ENCODE results near the gene MAML3.

Gene MAML3

GRCh38 chr4:139972305-139972704, 181.7 kb downstream of the MAML3 start:
- Histone ChIP-seq H3K4ac (ENCODE audit: low read depth in 1 of 2, low read length in 2 of 2) (no peak overlapping the region), H4K91ac (ENCODE audit: low read length) (no peak overlapping the region), H3K27ac (ENCODE audit: low read length, poor library complexity, severe bottlenecking) (no peak overlapping the region), H4K8ac (ENCODE audit: low read length) (no peak overlapping the region), H3K18ac (ENCODE audit: low read depth in 1 of 2, low read length in 2 of 2) (no peak overlapping the region), H3K36me3 (ENCODE audit: control insufficient read depth in 1 of 2, insufficient read depth in 2 of 2, low read depth in 1 of 2, low read length in 2 of 2) (no peaks in the 10 kb centered on the region), H3K27me3 (ENCODE audit: control insufficient read depth in 1 of 2, insufficient read depth in 1 of 2, low read length in 2 of 2) (no peaks in the 10 kb centered on the region), H2BK15ac (ENCODE audit: low read depth, poor library complexity, severe bottlenecking) (no peak overlapping the region), H3K9ac (ENCODE audit: low read length) (no peak overlapping the region), H3K4me2 (ENCODE audit: low read length, poor library complexity, severe bottlenecking) (no peak overlapping the region), H2BK5ac (ENCODE audit: low read depth, low read length, poor library complexity, severe bottlenecking) (no peak overlapping the region), H3K4me3 (ENCODE audit: insufficient read depth in 1 of 2, low read depth in 1 of 2, low read length in 2 of 2) (no peak overlapping the region), H3K4me1 (ENCODE audit: control insufficient read depth, insufficient read depth, low read depth, low read length) (no peaks in the 10 kb centered on the region), H2BK120ac (ENCODE audit: low read depth, low read length) (no peak overlapping the region), H3K23ac (ENCODE audit: low read length in 2 of 2) (no peak overlapping the region), H2BK12ac (ENCODE audit: low read length in 2 of 2) (no peak overlapping the region), H2AFZ (ENCODE audit: low read depth, low read length) (no peak overlapping the region), H3K14ac (ENCODE audit: low read length in 2 of 2) (no peak overlapping the region), H3K79me1 (replicated peaks; ENCODE audit: low read length, poor library complexity, severe bottlenecking) (peaks cover 12% of the 10 kb centered on the region), H3K9me3 (ENCODE audit: control insufficient read depth, low read length) (no peaks in the 10 kb centered on the region), H2AK5ac (ENCODE audit: low read length, severe bottlenecking) (no peak overlapping the region)
- no peak for DNase-seq

GRCh38 chr4:139971111-139971510, 182.9 kb downstream of the MAML3 start:
- no peak overlapping the region for H2BK5ac ChIP-seq (ENCODE audit: low read depth, low read length, poor library complexity, severe bottlenecking)
- H3K4me3 ChIP-seq (ENCODE audit: insufficient read depth in 1 of 2, low read depth in 1 of 2, low read length in 2 of 2) = no peak overlapping the region
- H3K4me2 ChIP-seq (ENCODE audit: low read length, poor library complexity, severe bottlenecking) = no peak overlapping the region
- no peak overlapping the region for H3K18ac ChIP-seq (ENCODE audit: low read depth in 1 of 2, low read length in 2 of 2)
- H2BK120ac ChIP-seq (ENCODE audit: low read depth, low read length) = no peak overlapping the region
- H2BK15ac ChIP-seq (ENCODE audit: low read depth, poor library complexity, severe bottlenecking) = no peak overlapping the region
- WGBS = 63% methylated on average over 1 of the region's 1 CpG
- no peak overlapping the region for H3K4ac ChIP-seq (ENCODE audit: low read depth in 1 of 2, low read length in 2 of 2)
- no peak overlapping the region for H3K14ac ChIP-seq (ENCODE audit: low read length in 2 of 2)
- no peak overlapping the region for H2AFZ ChIP-seq (ENCODE audit: low read depth, low read length)
- no peak overlapping the region for H3K23ac ChIP-seq (ENCODE audit: low read length in 2 of 2)
- H3K27me3 ChIP-seq (ENCODE audit: control insufficient read depth in 1 of 2, insufficient read depth in 1 of 2, low read length in 2 of 2) = no peaks in the 10 kb centered on the region
- DNase-seq = no peak
- no peak overlapping the region for H4K91ac ChIP-seq (ENCODE audit: low read length)
- no peaks in the 10 kb centered on the region for H3K36me3 ChIP-seq (ENCODE audit: control insufficient read depth in 1 of 2, insufficient read depth in 2 of 2, low read depth in 1 of 2, low read length in 2 of 2)
- peaks cover 12% of the 10 kb centered on the region for H3K79me1 ChIP-seq (replicated peaks; ENCODE audit: low read length, poor library complexity, severe bottlenecking)
- H3K4me1 ChIP-seq (ENCODE audit: control insufficient read depth, insufficient read depth, low read depth, low read length) = no peaks in the 10 kb centered on the region
- no peak overlapping the region for H3K27ac ChIP-seq (ENCODE audit: low read length, poor library complexity, severe bottlenecking)
- H2AK5ac ChIP-seq (ENCODE audit: low read length, severe bottlenecking) = no peak overlapping the region
- no peaks in the 10 kb centered on the region for H3K9me3 ChIP-seq (ENCODE audit: control insufficient read depth, low read length)
- H3K9ac ChIP-seq (ENCODE audit: low read length) = no peak overlapping the region
- H2BK12ac ChIP-seq (ENCODE audit: low read length in 2 of 2) = no peak overlapping the region
- no peak overlapping the region for H4K8ac ChIP-seq (ENCODE audit: low read length)

GRCh38 chr4:139969635-139970266, 184.2 kb downstream of the MAML3 start:
- no peak for DNase-seq
- no peak overlapping the region for H3K14ac ChIP-seq (ENCODE audit: low read length in 2 of 2)
- no peak overlapping the region for H3K27ac ChIP-seq (ENCODE audit: low read length, poor library complexity, severe bottlenecking)
- H3K9me3 ChIP-seq (ENCODE audit: control insufficient read depth, low read length) = no peaks in the 10 kb centered on the region
- H2BK12ac ChIP-seq (ENCODE audit: low read length in 2 of 2) = no peak overlapping the region
- peaks cover 8% of the 10 kb centered on the region for H3K79me1 ChIP-seq (replicated peaks; ENCODE audit: low read length, poor library complexity, severe bottlenecking)
- 82% methylated on average over 4 of the region's 7 CpGs for WGBS
- no peak overlapping the region for H3K4ac ChIP-seq (ENCODE audit: low read depth in 1 of 2, low read length in 2 of 2)
- no peak overlapping the region for H3K9ac ChIP-seq (ENCODE audit: low read length)
- H3K4me3 ChIP-seq (ENCODE audit: insufficient read depth in 1 of 2, low read depth in 1 of 2, low read length in 2 of 2) = no peak overlapping the region
- H2AK5ac ChIP-seq (ENCODE audit: low read length, severe bottlenecking) = no peak overlapping the region
- H3K4me1 ChIP-seq (ENCODE audit: control insufficient read depth, insufficient read depth, low read depth, low read length) = no peaks in the 10 kb centered on the region
- no peak overlapping the region for H2BK5ac ChIP-seq (ENCODE audit: low read depth, low read length, poor library complexity, severe bottlenecking)
- H3K4me2 ChIP-seq (ENCODE audit: low read length, poor library complexity, severe bottlenecking) = no peak overlapping the region
- no peak overlapping the region for H4K8ac ChIP-seq (ENCODE audit: low read length)
- H2BK120ac ChIP-seq (ENCODE audit: low read depth, low read length) = no peak overlapping the region
- no peaks in the 10 kb centered on the region for H3K36me3 ChIP-seq (ENCODE audit: control insufficient read depth in 1 of 2, insufficient read depth in 2 of 2, low read depth in 1 of 2, low read length in 2 of 2)
- no peak overlapping the region for H4K91ac ChIP-seq (ENCODE audit: low read length)
- no peak overlapping the region for H3K23ac ChIP-seq (ENCODE audit: low read length in 2 of 2)
- no peak overlapping the region for H2BK15ac ChIP-seq (ENCODE audit: low read depth, poor library complexity, severe bottlenecking)
- no peak overlapping the region for H3K18ac ChIP-seq (ENCODE audit: low read depth in 1 of 2, low read length in 2 of 2)
- no peak overlapping the region for H2AFZ ChIP-seq (ENCODE audit: low read depth, low read length)
- H3K27me3 ChIP-seq (ENCODE audit: control insufficient read depth in 1 of 2, insufficient read depth in 1 of 2, low read length in 2 of 2) = no peaks in the 10 kb centered on the region

GRCh38 chr4:139968831-139969230, 185.2 kb downstream of the MAML3 start:
- Histone ChIP-seq H3K79me1 (replicated peaks; ENCODE audit: low read length, poor library complexity, severe bottlenecking) (peaks cover 7% of the 10 kb centered on the region), H2BK120ac (ENCODE audit: low read depth, low read length) (no peak overlapping the region), H3K4me2 (ENCODE audit: low read length, poor library complexity, severe bottlenecking) (no peak overlapping the region), H2AK5ac (ENCODE audit: low read length, severe bottlenecking) (no peak overlapping the region), H2BK5ac (ENCODE audit: low read depth, low read length, poor library complexity, severe bottlenecking) (no peak overlapping the region), H4K8ac (ENCODE audit: low read length) (peak overlapping the region; percentile 4), H3K4me3 (ENCODE audit: insufficient read depth in 1 of 2, low read depth in 1 of 2, low read length in 2 of 2) (no peak overlapping the region), H2BK12ac (ENCODE audit: low read length in 2 of 2) (no peak overlapping the region), H3K36me3 (ENCODE audit: control insufficient read depth in 1 of 2, insufficient read depth in 2 of 2, low read depth in 1 of 2, low read length in 2 of 2) (no peaks in the 10 kb centered on the region), H3K14ac (ENCODE audit: low read length in 2 of 2) (peak overlapping the region in 1 of 2 experiments; percentile 11), H3K23ac (ENCODE audit: low read length in 2 of 2) (no peak overlapping the region), H4K91ac (ENCODE audit: low read length) (no peak overlapping the region), H3K4ac (ENCODE audit: low read depth in 1 of 2, low read length in 2 of 2) (no peak overlapping the region), H3K27me3 (ENCODE audit: control insufficient read depth in 1 of 2, insufficient read depth in 1 of 2, low read length in 2 of 2) (no peaks in the 10 kb centered on the region), H3K27ac (ENCODE audit: low read length, poor library complexity, severe bottlenecking) (no peak overlapping the region), H2AFZ (ENCODE audit: low read depth, low read length) (no peak overlapping the region), H3K9me3 (ENCODE audit: control insufficient read depth, low read length) (no peaks in the 10 kb centered on the region), H3K18ac (ENCODE audit: low read depth in 1 of 2, low read length in 2 of 2) (no peak overlapping the region), H2BK15ac (ENCODE audit: low read depth, poor library complexity, severe bottlenecking) (no peak overlapping the region), H3K4me1 (ENCODE audit: control insufficient read depth, insufficient read depth, low read depth, low read length) (no peaks in the 10 kb centered on the region), H3K9ac (ENCODE audit: low read length) (no peak overlapping the region)
- DNase-seq = no peak
- WGBS = 67% methylated on average over 3 of the region's 3 CpGs

Data from mesenchymal stem cell (in vitro differentiated cells and primary cell).